GM21526 (cell line): Measurements from ENCODE around the gene TRPT1.

Experiments
- ATAC-seq: cut with Tn5 transposase; IDR thresholded peaks from one replicate; pipeline ENCODE4 v1.9.1; 2021; ENCODE audit warnings: moderate library complexity; ENCODE audit not compliant: unreplicated experiment, low FRiP score

The TRPT1 gene

DNA sequence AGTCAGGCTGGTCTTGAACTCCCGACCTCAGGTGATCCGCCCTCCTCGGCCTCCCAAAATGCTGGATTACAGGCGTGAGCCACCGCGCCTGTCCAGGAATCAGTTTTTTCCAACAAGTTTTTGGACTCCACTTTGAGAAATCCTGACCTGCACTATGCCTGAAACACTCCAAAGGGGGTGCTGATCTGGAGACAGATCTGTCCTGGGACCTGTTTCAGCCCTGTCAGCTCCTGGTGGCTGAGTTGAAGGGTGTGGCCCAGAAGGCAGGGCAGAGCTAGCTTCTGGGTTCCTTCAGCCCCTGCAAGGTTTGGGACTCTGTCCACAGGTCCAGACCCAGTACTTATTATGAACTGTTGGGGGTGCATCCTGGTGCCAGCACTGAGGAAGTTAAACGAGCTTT lies 5.6 kb upstream of the TRPT1 start:
- ATAC-seq: no peak

DNA sequence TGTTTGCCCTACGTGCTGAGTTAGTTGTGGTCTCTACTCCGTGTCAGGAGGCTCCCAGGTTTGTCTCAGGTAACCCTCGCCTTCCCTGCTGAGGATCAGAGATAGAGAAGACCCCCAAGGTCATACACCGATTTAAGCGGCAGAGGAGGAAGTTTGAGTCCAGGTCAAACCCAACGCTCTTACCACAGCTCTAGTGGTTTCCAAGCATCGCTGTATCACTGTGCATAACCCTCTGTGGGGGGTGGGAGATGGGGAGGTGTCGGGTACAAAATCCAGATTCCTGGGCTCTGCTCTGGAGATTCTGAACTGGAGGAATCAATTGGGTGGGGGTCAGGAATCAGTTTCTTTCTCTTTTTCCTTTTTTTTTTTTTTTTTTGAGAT lies 5.0 kb upstream of the TRPT1 start:
- no peak for ATAC-seq

DNA sequence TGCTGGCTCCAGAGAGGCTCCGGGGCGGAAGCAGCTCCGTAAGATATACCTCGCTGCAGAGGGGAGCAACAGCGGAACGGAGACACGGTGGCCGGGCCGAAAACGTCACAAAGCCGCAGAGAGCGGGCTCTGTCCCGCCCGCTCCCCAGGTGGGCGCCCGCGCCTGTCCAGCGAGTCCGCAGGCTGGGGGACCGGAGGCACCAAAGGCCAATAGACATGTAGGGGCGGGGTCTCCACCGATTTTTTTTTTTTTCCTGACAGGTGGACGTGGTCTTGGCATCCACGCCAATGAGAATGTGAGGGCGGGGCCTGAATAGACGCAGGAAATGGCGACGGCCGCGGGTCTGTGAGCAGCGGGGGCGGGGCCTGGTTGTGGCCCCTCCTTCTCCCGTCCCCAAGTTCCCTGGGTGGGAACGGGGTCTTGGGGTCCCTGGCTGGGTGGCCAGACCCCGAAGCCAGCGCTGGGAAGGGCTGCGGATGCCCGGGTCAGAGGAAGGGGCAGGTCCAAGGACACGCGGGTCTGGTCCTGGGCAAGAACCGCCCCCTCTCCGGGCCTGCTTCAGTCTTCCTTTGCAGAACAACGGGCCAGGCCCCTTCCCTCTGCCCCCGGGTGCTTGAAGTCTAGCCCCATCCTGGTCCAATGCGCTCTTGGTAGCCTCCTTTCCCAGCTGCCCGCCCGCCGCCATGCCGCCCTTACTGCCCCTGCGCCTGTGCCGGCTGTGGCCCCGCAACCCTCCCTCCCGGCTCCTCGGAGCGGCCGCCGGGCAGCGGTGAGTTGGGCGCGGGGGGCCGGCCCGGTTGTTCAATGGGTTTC lies 4.4 kb upstream of the TRPT1 start, which contains the start of gene DNAJC4:
Gene DNAJC4, plus strand, starts transcription at position 378 of the 814 bp plus-strand sequence. Its CDS starts 307 bp downstream, at position 685.
- ATAC-seq: peak; percentile 40

DNA sequence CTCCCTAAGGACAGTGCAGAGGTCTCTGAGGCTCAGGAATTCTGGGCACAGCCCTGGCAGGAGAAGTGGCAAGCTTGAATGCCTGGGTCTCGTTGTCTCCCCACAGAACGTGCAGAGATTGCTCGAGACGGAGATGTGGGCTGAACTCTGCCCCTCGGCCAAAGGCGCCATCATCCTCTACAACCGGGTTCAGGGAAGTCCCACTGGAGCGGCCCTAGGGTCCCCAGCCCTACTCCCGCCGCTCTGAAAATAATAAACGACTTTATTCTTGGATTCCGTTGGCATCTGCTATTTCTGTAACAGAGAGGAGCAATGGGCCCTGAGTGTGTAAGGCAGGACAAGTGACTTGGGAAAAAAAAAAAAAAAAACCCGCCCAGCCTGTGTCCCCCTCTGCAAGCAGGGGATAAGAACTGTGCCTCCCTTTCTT lies 3.8 kb upstream of the TRPT1 start:
- ATAC-seq: no peak

DNA sequence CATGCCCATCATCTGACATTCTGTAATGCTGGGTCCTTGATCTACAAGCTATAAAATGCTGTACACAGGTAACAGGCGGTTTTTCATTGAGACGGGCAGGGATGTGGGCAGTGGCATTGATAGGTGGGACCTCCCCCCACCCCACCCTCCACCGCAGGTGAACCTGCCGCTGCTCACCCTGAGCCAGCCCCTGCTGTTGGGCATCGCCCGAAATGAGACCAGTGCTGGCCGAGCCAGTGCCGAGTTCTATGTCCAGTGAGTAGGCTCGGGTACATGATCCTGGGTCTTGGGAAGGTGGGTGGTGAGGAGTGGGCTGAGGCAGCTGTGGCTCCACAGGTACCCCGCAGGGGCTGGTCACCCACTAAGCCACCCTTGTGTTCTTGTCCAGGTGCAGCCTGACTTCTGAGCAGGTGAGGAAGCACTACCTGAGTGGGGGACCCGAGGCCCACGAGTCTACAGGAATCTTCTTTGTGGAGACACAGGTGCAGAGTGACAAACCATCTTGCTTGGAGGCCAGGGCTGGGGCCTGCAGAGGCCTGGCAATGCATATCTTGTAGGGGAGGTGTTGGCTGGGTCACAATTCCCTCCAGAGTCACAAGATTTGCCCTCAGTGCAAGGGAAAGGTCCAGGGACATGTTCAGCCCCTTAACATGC lies 3.2 kb upstream of the TRPT1 start:
- ATAC-seq: no peak

DNA sequence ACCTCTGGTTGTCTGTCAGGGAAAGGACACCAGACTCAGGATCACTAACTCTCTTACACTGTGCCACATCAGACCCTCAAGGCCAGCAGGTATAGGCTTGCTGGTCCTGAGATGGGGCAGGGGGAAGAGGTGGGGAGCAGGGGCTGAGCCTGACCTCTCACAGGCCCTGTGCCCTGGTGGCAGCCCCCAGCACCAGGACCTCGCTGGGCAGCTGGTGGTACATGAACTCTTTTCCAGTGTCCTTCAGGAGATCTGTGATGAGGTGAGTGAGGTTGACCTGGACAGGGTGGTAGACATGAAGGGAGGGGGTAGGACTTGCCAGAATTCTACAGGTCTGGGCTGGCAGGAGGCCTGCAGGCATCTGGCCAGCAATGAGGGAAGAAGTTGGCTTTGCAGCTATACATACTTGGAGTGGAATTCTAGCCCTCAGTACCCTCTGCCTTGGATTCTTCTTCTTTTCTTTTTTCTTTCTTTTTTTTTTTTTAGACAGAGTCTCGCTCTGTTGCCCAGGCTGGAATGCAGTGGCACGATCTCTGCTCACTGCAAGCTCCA lies 1.5 kb upstream of the TRPT1 start:
- ATAC-seq: no peak

DNA sequence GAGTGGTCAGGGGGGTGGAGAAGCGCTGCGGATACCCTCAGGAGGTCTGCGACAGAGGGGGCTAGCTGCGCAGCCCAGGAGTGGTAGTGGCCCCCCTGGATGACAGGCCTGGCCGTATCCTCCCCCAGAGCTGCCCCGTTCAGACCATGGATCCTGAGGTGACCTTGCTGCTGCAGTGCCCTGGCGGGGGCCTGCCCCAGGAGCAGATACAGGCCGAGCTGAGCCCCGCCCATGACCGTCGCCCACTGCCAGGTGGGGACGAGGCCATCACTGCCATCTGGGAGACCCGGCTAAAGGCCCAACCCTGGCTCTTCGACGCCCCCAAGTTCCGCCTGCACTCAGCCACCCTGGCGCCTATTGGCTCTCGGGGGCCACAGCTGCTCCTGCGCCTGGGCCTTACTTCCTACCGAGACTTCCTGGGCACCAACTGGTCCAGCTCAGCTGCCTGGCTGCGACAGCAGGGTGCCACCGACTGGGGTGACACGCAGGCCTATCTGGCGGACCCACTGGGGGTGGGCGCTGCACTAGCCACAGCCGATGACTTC lies 593 bp upstream of the TRPT1 start:
- no peak for ATAC-seq

DNA sequence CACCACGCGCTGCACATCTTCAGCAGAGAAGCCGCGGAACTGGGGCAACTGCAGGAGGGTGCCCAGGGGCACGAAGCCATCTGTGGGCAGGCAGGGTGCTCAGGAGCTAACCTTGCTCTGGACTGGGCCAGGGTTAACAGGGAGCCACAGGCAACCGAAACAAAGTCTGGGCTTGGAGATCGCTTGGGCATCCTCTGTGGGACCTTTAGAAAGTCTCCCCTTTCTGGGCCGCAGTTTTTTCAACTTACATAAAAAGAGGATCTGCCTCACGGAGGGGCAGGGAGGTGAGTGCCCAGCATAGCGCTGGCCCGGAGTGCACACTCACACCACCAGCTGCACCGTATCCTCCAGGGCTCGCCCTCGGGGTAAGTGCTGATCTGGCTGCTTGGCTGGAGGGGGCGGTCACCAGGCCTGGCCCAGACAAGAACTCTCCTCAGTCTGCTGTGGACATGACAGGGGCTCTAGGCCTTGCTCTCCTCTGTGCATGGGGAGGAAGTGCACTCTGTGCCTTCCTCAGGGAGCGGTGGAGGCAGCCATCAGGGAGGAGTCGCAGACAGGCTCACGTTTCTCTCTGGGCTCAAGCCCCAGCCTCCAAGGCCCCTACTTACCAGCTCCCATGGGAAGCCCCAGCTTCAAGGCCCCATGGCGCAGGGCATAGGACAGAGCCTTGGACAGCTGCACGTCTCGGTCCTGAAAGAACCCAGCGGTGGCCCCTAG lies 937 bp downstream of the TRPT1 start:
- no peak for ATAC-seq

DNA sequence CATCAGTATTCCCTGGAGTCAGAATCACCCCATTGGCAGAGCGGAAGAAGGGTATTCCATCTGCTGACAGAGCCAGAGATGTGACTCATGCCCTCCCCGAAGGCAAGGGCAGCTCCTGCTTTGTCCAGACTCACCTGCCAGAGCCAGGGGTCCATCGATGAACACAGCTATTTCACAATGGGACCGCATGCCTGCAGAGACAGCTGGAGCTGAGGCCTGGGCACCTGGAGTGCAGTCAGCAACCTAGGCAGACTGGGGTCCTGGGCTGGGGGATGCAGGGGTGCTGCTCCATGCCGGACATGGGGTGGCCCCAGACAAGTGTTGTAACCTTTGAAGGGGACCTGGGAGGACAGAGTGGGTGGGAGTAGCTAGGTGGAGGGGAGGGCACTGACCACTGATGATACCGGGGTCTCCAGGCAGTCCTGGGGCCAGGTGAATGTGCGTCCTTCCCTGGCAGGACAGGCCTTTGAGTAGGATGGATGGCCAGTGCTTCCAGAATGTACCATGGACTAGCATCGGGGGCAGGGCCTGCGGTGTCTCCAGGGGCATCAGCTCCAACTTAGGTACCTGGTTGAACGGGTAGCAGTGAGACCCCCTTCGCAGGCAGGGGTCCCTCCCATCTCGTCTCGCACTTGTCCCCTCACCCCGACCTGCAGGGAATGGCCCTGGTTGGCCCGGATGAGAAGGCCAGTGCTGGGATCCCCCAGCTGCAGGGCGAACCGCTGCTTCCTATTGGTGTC lies 1.7 kb downstream of the TRPT1 start:
- no peak for ATAC-seq

DNA sequence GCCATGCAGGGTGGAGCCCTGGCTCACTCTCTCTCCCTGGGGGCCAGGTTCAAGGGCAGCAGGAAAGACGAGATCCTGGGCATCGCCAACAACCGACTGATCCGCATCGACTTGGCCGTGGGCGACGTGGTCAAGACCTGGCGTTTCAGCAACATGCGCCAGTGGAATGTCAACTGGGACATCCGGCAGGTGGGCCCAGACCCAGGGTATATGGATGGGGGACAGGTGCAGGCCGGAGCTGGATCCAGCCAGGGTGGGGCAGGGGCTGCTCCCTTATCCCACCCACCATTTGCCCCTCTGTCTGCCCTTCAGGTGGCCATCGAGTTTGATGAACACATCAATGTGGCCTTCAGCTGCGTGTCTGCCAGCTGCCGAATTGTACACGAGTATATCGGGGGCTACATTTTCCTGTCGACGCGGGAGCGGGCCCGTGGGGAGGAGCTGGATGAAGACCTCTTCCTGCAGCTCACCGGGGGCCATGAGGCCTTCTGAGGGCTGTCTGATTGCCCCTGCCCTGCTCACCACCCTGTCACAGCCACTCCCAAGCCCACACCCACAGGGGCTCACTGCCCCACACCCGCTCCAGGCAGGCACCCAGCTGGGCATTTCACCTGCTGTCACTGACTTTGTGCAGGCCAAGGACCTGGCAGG lies 2.9 kb downstream of the TRPT1 start:
- ATAC-seq: no peak

DNA sequence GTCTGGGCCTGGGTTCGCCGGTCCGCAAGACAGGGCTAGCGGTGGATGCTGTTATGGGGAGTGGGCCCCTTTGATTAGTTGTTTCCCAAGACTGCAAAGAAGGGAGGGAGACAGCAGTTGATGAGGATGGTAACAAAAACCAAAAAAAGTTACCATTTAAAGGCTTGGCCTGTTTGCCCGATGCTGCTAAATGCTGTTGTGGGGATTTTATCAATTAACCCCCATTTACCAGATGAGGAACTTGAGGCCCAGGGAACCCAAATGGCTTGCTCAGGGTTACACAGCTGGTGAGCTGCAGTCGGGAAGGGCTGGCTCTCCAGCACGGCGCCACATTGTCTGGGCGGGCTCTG lies 3.4 kb downstream of the TRPT1 start:
- ATAC-seq: no peak

DNA sequence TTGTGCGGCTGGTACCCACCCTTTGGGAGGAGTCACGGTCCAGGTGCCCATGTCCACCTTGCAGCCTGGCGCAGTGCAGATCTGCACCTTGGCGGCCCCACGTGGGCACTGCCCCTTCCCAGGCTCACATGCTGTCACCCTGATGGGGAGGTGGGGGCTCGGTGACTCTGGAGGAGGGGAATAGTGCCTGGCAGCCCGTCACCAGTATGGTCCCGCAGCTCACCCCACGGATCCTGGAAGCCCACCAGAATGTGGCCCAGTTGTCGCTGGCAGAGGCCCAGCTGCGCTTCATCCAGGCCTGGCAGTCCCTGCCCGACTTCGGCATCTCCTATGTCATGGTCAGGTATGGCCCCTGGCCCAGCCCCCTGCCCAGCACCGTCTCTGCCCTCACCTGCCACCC lies 5.2 kb downstream of the TRPT1 start:
- ATAC-seq: no peak

DNA sequence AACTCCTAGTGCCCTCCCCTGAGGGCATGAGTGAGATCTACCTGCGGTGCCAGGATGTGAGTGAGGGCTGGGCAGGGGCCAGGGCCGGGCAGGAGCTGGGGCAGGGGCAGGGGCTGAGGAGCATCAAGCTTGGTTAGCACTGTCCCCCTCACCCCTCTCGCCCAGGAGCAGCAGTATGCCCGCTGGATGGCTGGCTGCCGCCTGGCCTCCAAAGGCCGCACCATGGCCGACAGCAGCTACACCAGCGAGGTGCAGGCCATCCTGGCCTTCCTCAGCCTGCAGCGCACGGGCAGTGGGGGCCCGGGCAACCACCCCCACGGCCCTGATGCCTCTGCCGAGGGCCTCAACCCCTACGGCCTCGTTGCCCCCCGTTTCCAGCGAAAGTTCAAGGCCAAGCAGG lies 5.7 kb downstream of the TRPT1 start:
- no peak for ATAC-seq

DNA sequence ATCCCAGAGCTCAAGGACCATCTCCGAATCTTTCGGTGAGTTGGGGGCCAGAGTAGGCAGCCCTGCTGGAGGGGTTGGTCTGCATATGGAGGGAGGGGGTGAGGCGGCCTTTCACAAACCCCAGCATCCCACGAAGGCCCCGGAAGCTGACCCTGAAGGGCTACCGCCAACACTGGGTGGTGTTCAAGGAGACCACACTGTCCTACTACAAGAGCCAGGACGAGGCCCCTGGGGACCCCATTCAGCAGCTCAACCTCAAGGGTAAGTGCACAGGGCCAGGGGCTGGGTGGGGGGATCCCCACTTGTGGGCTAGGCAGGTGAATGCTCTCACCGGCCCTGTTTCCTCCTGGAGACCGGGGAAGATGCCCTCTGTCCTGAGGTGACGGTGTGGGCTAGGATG lies 6.2 kb downstream of the TRPT1 start:
- no peak for ATAC-seq

DNA sequence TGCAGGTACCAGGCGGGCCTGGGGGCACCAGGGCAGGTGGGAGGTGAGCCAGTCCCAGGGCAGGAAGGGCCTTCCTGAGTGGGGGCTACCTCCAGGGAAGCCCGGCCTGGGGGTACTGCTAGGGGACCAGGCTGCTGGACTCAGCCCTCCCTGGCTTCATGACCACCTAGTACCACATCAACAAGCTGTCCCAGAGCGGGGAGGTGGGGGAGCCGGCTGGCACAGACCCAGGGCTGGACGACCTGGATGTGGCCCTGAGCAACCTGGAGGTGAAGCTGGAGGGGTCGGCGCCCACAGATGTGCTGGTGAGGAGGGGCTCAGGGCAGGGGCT lies 6.7 kb downstream of the TRPT1 start:
- no peak for ATAC-seq

DNA sequence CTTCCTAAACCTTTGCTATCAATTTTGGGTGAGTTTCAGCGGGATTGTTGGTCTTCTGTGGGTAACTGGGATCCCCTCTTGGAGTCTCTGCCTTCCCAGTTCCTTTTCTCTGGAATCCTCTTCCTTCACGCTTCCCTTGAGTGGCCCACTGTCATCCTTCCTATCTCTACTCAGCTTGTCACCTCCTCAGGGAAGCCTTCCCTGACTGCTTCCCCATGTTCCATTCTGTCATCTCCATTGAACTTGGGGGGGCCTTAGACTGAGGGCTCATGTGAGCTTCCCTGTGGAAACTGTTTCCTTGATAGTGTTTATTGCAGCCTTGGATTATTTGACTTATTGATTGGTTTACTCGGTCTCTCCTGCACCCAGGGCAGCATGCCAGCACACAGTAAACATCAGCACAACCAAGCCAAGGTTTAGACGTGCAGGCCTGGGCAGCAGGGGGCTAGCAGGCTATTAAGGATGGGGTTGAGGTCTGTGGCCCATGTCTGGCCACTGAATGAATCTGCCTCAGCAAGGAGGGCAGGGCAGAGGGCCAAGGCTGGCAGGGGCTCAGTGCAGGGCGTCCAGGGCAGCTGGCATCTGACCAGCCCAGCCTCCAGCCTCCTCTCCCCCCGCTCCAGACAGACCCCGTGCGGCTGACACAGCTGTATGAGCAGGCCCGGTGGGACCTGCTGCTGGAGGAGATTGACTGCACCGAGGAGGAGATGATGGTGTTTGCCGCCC lies 7.2 kb downstream of the TRPT1 start:
- ATAC-seq: no peak

DNA sequence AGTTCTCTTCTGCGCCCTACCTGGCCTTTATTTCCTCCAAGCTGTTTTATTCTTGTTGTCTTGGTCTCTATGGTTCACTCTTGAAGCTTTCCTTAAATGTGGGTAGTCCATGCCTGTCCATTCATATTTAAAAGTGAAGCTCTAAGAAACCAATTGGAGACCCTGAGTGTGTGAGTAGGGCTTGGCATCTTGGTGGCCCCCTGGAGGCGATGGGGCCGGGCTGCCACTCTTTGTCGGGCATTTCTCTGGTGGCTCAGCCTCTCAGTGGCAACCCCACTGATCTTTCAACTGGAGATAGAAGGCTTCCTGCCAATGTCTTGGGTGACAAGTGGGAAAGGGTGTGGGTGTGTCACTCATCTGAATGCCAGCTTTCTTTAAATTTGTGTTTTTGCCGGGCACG lies 9.1 kb downstream of the TRPT1 start:
- ATAC-seq: no peak

DNA sequence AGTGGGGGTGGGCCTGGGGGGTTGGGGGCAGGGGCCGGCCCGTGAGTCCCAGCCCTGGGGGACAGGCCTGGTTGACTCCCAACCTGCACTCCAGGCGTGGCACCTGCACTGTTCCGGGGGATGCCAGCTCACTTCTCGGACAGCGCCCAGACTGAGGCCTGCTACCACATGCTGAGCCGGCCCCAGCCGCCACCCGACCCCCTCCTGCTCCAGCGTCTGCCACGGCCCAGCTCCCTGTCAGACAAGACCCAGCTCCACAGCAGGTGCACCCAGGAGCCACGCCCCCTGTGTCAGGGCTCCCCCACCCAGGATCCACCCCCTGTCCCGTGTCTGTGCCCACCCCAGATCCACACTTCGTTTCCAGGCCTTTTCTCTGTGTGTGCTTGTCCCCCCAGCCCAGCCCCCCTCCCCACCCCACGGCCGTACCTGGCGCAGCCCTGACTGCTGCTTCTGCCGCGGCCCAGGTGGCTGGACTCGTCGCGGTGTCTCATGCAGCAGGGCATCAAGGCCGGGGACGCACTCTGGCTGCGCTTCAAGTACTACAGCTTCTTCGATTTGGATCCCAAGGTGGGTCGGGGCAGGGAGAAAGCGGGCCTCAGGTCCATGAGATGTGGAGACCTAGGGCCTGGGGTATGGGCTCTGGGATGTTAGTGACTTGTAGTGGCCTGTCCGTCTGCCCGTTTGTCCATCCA lies 14.7 kb downstream of the TRPT1 start:
- ATAC-seq: no peak
